DND-41 (cell line): ENCODE results near the gene PSMB10.
"Not testable (repeated sequence)": the region's sequence is repeated elsewhere in the genome, so short reads cannot be mapped to it uniquely, and the experiment has no call there.

Experiments used
- CTCF ChIP-seq: IDR thresholded peaks from 2 replicates; pipeline ENCODE4 v1.5.1; 2012; ENCODE audit warnings: borderline replicate concordance, low read length, moderate library complexity, mild to moderate bottlenecking; ENCODE audit not compliant: poor library complexity, severe bottlenecking; ENCODE audit errors: extremely low read depth
- EZH2 ChIP-seq: IDR thresholded peaks from 3 replicates; pipeline ENCODE4 v1.6.1; 2012; ENCODE audit warnings: borderline replicate concordance, low read depth, mild to moderate bottlenecking, moderate library complexity, low read length, inconsistent platforms; ENCODE audit not compliant: severe bottlenecking

GRCh38 chr16:67937713-67938112, 1.1 kb upstream of the PSMB10 start:
- TF ChIP-seq CTCF, EZH2: not testable (repeated sequence)
